Natural killer cell (primary cell): Measurements from ENCODE around the gene TMSB4X. TPM values are rescaled to one million over a fixed set of nuclear protein-coding genes. Genes with fewer than 3 reads are reported as not detected.

Experiments
- ATAC-seq, 3 donors: fragments of 150-1000 bp in 2 of 3; fragments of 200-7000 bp in 1 of 3; cut with Tn5 transposase; 1 replicate in 1 of 3; 2 replicates in 2 of 3; pipeline ENCODE4 v1.10.0; 2021; ENCODE audit warnings: mild to moderate bottlenecking in 2 of 3, moderate library complexity in 2 of 3
- DNase-seq, 2 donors: peaks; one replicate each; pipeline versions ENCODE4 v3.0.0 to v3.0.0-alpha.2; 2013 to 2021; ENCODE audit warnings: mixed read lengths in 1 of 2
- H3K27ac ChIP-seq: one replicate; pipeline ENCODE4 v1.5.1; 2013; ENCODE audit warnings: mild to moderate bottlenecking, low read length
- H3K27me3 ChIP-seq: one replicate; pipeline ENCODE4 v1.6.1; 2013; ENCODE audit warnings: low read length; ENCODE audit not compliant: control insufficient read depth, insufficient read depth
- H3K36me3 ChIP-seq: one replicate; pipeline ENCODE4 v1.6.1; 2013; ENCODE audit warnings: low read length; ENCODE audit not compliant: control insufficient read depth, insufficient read depth
- H3K4me1 ChIP-seq: one replicate; pipeline ENCODE4 v1.6.1; 2013; ENCODE audit warnings: low read length; ENCODE audit not compliant: control insufficient read depth, insufficient read depth
- H3K4me3 ChIP-seq: one replicate; pipeline ENCODE4 v1.5.1; 2013; ENCODE audit warnings: low read length
- H3K9me3 ChIP-seq: one replicate; pipeline ENCODE4 v1.6.1; 2013; ENCODE audit warnings: low read length; ENCODE audit not compliant: control insufficient read depth, insufficient read depth
- H3K27ac Mint-ChIP-seq, 2 donors: one replicate each; pipeline ENCODE4 v1.8.0; 2022; ENCODE audit warnings: mild to moderate bottlenecking in 2 of 2, mixed read lengths in 2 of 2, moderate library complexity in 1 of 2
- H3K27me3 Mint-ChIP-seq, 2 donors: one replicate each; pipeline ENCODE4 v1.8.0; 2022; ENCODE audit warnings: low read depth in 2 of 2, mixed read lengths in 2 of 2
- H3K36me3 Mint-ChIP-seq: one replicate; pipeline ENCODE4 v1.8.0; 2022; ENCODE audit warnings: mixed read lengths
- H3K4me1 Mint-ChIP-seq, 2 donors: one replicate each; pipeline ENCODE4 v1.8.0; 2022; ENCODE audit warnings: mixed read lengths in 2 of 2
- H3K4me3 Mint-ChIP-seq: one replicate; pipeline ENCODE4 v1.8.0; 2022; ENCODE audit warnings: mild to moderate bottlenecking, moderate library complexity, mixed read lengths
- H3K9me3 Mint-ChIP-seq, 2 donors: one replicate each; pipeline ENCODE4 v1.8.0; 2022; ENCODE audit warnings: mixed read lengths in 2 of 2
- CTCF ChIP-seq: fragments of 200-600 bp; IDR thresholded peaks from one replicate; pipeline ENCODE4 v1.8.0; 2022; ENCODE audit warnings: antibody characterized with exemption
- WGBS: methylation state at CpG from one replicate; pipeline ENCODE4 v1.1.7; 2013; ENCODE audit warnings: missing lambda C conversion rate; ENCODE audit not compliant: insufficient coverage; 5-methylcytosine and 5-hydroxymethylcytosine counted together
- intact Hi-C: fragments of 100-400 bp; cut with micrococcal nuclease; formaldehyde crosslinking; loops from one replicate; pipeline ENCODE4 v1.14.2; 2022
- total RNA-seq, 4 donors: library from RNA; stranded (reverse); fragments of 120-200 nt in 1 of 4; gene quantifications; one replicate each; pipeline versions ENCODE4 v1.2.3 to v1.2.4, GENCODE V29; 2013 to 2022

TMSB4X gene
- total RNA-seq, 3 donors from 2014 or later (not counting 1 experiment from before 2014, with no cell fraction given), result 5,049 to 6,005 (median 5,892) TPM

GRCh38 chrX:13022926-13023325 lies 48.0 kb downstream of the TMSB4X start:
- H3K27ac ChIP-seq, result no peak overlapping the region
- H3K27ac Mint-ChIP-seq, result no peak overlapping the region
- H3K36me3 ChIP-seq, result no peaks in the 10 kb centered on the region
- H3K36me3 Mint-ChIP-seq, result no peaks in the 10 kb centered on the region
- 22% methylated on average over 1 of the region's 2 CpGs for WGBS
- peaks cover 29 to 30% of the 10 kb centered on the region in 2 donors for H3K4me1 Mint-ChIP-seq
- intact Hi-C loops, result loop anchor here (10.0 kb wide), 1 partner anchor 62 kb away; no protein-coding TSS in a partner anchor
- H3K9me3 ChIP-seq, result no peaks in the 10 kb centered on the region
- ATAC-seq (no peak), DNase-seq (no peak)
- H3K4me3 Mint-ChIP-seq, result no peak overlapping the region
- peaks cover 0 to 22% of the 10 kb centered on the region in 2 donors for H3K27me3 Mint-ChIP-seq
- no peaks in the 10 kb centered on the region for H3K9me3 Mint-ChIP-seq
- peaks cover 12% of the 10 kb centered on the region for H3K4me1 ChIP-seq
- no peaks in the 10 kb centered on the region for H3K27me3 ChIP-seq
- H3K4me3 ChIP-seq, result no peak overlapping the region
- no peak for TF ChIP-seq CTCF

- no peak overlapping the region for H3K4me3 Mint-ChIP-seq
- no peaks in the 10 kb centered on the region for H3K36me3 Mint-ChIP-seq
- Histone ChIP-seq H3K27me3 (no peaks in the 10 kb centered on the region), H3K9me3 (no peaks in the 10 kb centered on the region), H3K27ac (no peak overlapping the region), H3K36me3 (no peaks in the 10 kb centered on the region), H3K4me1 (peaks cover 12% of the 10 kb centered on the region), H3K4me3 (no peak overlapping the region)
- peaks cover 0 to 18% of the 10 kb centered on the region in 2 donors for H3K27me3 Mint-ChIP-seq
- no peak overlapping the region for H3K27ac Mint-ChIP-seq
- no peaks in the 10 kb centered on the region for H3K9me3 Mint-ChIP-seq
- TF ChIP-seq CTCF, result no peak
- intact Hi-C loops, result loop anchor here (10.0 kb wide), 1 partner anchor 61 kb away; no protein-coding TSS in a partner anchor
- H3K4me1 Mint-ChIP-seq, result peaks cover 29 to 30% of the 10 kb centered on the region in 2 donors
- WGBS, result 97% methylated on average over 3 of the region's 3 CpGs
- DNase-seq, result no peak
- no peak for ATAC-seq
These were observed 48.7 kb downstream of the TMSB4X start for GRCh38 chrX:13023567-13023966.

GRCh38 chrX:13023979-13024378 lies 49.1 kb downstream of the TMSB4X start:
- ATAC-seq, result no peak
- Histone ChIP-seq H3K36me3 (no peaks in the 10 kb centered on the region), H3K27me3 (no peaks in the 10 kb centered on the region), H3K27ac (no peak overlapping the region), H3K4me3 (no peak overlapping the region), H3K9me3 (no peaks in the 10 kb centered on the region), H3K4me1 (peaks cover 14% of the 10 kb centered on the region)
- Mint-ChIP-seq H3K27me3 (peaks cover 0 to 18% of the 10 kb centered on the region in 2 donors), H3K36me3 (no peaks in the 10 kb centered on the region), H3K9me3 (no peaks in the 10 kb centered on the region), H3K4me1 (peaks cover 29 to 30% of the 10 kb centered on the region in 2 donors), H3K27ac (no peak overlapping the region), H3K4me3 (no peak overlapping the region)
- no peak for TF ChIP-seq CTCF
- intact Hi-C loops, result loop anchor here (10.0 kb wide), 1 partner anchor 61 kb away; no protein-coding TSS in a partner anchor
- no peak for DNase-seq
- WGBS, result 97% methylated on average over 4 of the region's 4 CpGs

- H3K4me1 ChIP-seq, result peaks cover 23% of the 10 kb centered on the region
- TF ChIP-seq CTCF, result no peak
- 88% methylated on average over 3 of the region's 3 CpGs for WGBS
- ATAC-seq (no peak), DNase-seq (no peak)
- no peak overlapping the region for H3K4me3 ChIP-seq
- H3K9me3 Mint-ChIP-seq, result no peaks in the 10 kb centered on the region
- peaks cover 0 to 18% of the 10 kb centered on the region in 2 donors for H3K27me3 Mint-ChIP-seq
- no peaks in the 10 kb centered on the region for H3K36me3 Mint-ChIP-seq
- H3K4me3 Mint-ChIP-seq, result no peak overlapping the region
- no peaks in the 10 kb centered on the region for H3K9me3 ChIP-seq
- H3K27ac ChIP-seq, result no peak overlapping the region
- H3K27ac Mint-ChIP-seq, result peak overlapping the region in 1 of 2 donors; percentile 69
- no peaks in the 10 kb centered on the region for H3K36me3 ChIP-seq
- intact Hi-C loops, result loop anchor here (10.0 kb wide), 1 partner anchor 60 kb away; no protein-coding TSS in a partner anchor
- peaks cover 31 to 40% of the 10 kb centered on the region in 2 donors for H3K4me1 Mint-ChIP-seq
- no peaks in the 10 kb centered on the region for H3K27me3 ChIP-seq
These were observed 50.1 kb downstream of the TMSB4X start for GRCh38 chrX:13024986-13025385.
